ENCODE results near the gene INCA1. TPM values are rescaled to one million over a fixed set of nuclear protein-coding genes. Genes with fewer than 3 reads are reported as not detected.

INCA1 gene
- total and polyA plus RNA-seq, 3 donors from 2014 or later: 32.6 to 64.4 (median 53.0) TPM

DNA sequence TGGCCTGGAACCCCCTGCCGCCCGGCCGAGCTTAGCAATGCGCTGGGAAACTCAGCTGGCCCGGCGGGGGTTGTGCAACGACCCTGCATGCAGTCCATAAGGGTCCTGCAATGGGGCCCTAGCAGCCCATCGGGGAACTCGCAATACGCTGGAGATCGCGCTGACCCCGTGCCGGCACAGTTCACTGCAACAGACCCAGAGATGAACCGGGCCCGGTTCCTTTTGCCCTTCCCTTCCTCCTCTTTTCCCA is 57.9 kb downstream of the INCA1 start:
- no peaks in the 10 kb centered on the region for H3K9me3 ChIP-seq
- no peaks in the 10 kb centered on the region for H3K27me3 ChIP-seq
- TF ChIP-seq, protein P1, sequence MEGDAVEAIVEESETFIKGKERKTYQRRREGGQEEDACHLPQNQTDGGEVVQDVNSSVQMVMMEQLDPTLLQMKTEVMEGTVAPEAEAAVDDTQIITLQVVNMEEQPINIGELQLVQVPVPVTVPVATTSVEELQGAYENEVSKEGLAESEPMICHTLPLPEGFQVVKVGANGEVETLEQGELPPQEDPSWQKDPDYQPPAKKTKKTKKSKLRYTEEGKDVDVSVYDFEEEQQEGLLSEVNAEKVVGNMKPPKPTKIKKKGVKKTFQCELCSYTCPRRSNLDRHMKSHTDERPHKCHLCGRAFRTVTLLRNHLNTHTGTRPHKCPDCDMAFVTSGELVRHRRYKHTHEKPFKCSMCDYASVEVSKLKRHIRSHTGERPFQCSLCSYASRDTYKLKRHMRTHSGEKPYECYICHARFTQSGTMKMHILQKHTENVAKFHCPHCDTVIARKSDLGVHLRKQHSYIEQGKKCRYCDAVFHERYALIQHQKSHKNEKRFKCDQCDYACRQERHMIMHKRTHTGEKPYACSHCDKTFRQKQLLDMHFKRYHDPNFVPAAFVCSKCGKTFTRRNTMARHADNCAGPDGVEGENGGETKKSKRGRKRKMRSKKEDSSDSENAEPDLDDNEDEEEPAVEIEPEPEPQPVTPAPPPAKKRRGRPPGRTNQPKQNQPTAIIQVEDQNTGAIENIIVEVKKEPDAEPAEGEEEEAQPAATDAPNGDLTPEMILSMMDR (IDR thresholded peaks at IDR 0.05): no peak
- no peak for TF ChIP-seq POLR2A (IDR thresholded peaks at IDR 0.05)
- WGBS, 2 donors: 0% methylated on average over 12 to 16 of the region's 16 CpGs
- H3K27ac ChIP-seq: peak overlapping the region; percentile 83 to 97
- H3K4me3 ChIP-seq: peak overlapping the region; percentile 69
- DNase-seq: no peak
- no peaks in the 10 kb centered on the region for H3K36me3 ChIP-seq (ENCODE audit: low read depth, missing control alignments)
- intact Hi-C loops (cut with DNase I; ENCODE audit: low total_unique reads): no loop called here
- H3K4me1 ChIP-seq: peaks cover 14% of the 10 kb centered on the region

DNA sequence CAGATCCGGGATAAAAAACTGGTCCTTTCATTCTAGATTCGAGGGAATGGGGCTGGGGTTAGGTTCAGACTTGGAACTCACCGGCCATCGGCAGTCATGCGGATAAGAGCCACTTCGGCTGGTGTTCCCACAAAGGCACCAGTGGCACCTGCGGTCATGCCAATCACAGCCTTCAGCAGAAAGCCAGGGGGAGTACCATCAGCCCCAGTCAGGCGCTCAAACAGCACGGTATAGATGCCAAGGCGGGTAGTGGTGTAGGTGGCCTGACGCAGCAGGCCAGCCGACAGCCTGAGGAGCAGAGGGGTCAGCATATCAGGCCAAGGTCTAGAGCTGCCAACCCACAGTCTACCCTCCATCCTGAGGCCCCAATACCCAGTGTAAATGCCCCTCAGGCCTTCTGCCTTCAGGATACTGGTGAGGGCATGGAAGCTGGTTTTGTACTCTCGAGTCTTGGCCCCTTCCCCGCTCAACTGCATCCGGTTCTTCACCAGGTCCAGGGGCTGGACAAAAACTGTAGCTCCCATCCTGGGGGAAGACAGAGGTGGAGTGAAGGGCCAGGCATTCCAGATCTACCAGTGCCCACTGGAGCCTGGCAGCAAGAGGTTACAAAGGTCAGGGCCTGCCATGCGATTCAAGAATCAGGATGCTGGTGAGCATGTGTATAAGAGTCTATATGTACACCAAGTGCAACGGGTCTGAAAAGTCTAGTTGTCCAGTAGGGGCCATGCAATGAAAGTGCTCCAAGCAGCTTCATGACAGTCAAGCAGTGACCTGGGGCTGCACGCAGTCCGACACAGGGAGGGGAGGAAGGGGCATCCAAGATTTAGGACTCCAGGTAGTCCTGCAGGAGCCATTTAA is 58.4 kb downstream of the INCA1 start:
- 51 to 53% methylated on average over 13 to 19 of the region's 19 CpGs for WGBS, 2 donors
- intact Hi-C loops (cut with DNase I; ENCODE audit: low total_unique reads): no loop called here
- TF ChIP-seq POLR2A (IDR thresholded peaks at IDR 0.05): no peak
- TF ChIP-seq, protein P1 (IDR thresholded peaks at IDR 0.05): no peak
- Histone ChIP-seq H3K4me1 (peaks cover 14% of the 10 kb centered on the region), H3K36me3 (ENCODE audit: low read depth, missing control alignments) (no peaks in the 10 kb centered on the region), H3K4me3 (peak overlapping the region; percentile 69), H3K27ac (peak overlapping the region; percentile 83 to 97), H3K9me3 (no peaks in the 10 kb centered on the region), H3K27me3 (no peaks in the 10 kb centered on the region)
- no peak for DNase-seq

Small RNA genes within 50 kb of the gene (microRNA-seq; reads per million reads assigned to microRNA genes)
- gene MIR6864 (ENCODE audit: borderline number of aligned reads in 2 of 2, borderline replicate concordance in 1 of 2) (0 reads per million in 2 donors), gene MIR6865 (ENCODE audit: borderline number of aligned reads in 2 of 2, borderline replicate concordance in 1 of 2) (0 reads per million in 2 donors)

Small RNA genes within 50 kb of the gene (small RNA-seq; reads per million reads assigned to genes)
- gene MIR6864 (0 reads per million in 2 donors), gene MIR6865 (0 reads per million in 2 donors)

Other genes with a start within 250 kb of the INCA1 start
- gene TM4SF5, start 225.6 kb downstream of the INCA1 start, total RNA-seq: 1 to 10 TPM in 1 of 2 donors, not detected in 1; 1.5 TPM
- gene TM4SF5, start 225.6 kb downstream of the INCA1 start, polyA plus RNA-seq (ENCODE audit: insufficient read depth, low read depth, low replicate concordance): not detected
- 1 to 10 TPM in 1 of 2 donors, under 1 TPM in 1; 0.62 to 1.3 TPM for gene VMO1, start 211.2 kb downstream of the INCA1 start, total RNA-seq
- gene VMO1, start 211.2 kb downstream of the INCA1 start, polyA plus RNA-seq (ENCODE audit: insufficient read depth, low read depth, low replicate concordance): 0.98 TPM
- not detected for gene GLTPD2, start 208.6 kb downstream of the INCA1 start, total RNA-seq
- not detected for gene GLTPD2, start 208.6 kb downstream of the INCA1 start, polyA plus RNA-seq (ENCODE audit: insufficient read depth, low read depth, low replicate concordance)
- gene PSMB6, start 201.4 kb downstream of the INCA1 start, total RNA-seq: 100 to 1,000 TPM; 101 to 138 TPM
- 191 TPM for gene PSMB6, start 201.4 kb downstream of the INCA1 start, polyA plus RNA-seq (ENCODE audit: insufficient read depth, low read depth, low replicate concordance)
- 10 to 100 TPM; 17.5 to 31.2 TPM for gene PLD2, start 190.4 kb downstream of the INCA1 start, total RNA-seq
- 11.0 TPM for gene PLD2, start 190.4 kb downstream of the INCA1 start, polyA plus RNA-seq (ENCODE audit: insufficient read depth, low read depth, low replicate concordance)
- 100 to 1,000 TPM; 135 to 142 TPM for gene MINK1, start 164.2 kb downstream of the INCA1 start, total RNA-seq
- 77.4 TPM for gene MINK1, start 164.2 kb downstream of the INCA1 start, polyA plus RNA-seq (ENCODE audit: insufficient read depth, low read depth, low replicate concordance)
- gene C17orf107, start 98.0 kb downstream of the INCA1 start, total RNA-seq: 1 to 10 TPM; 2.8 to 4.1 TPM
- gene C17orf107, start 98.0 kb downstream of the INCA1 start, polyA plus RNA-seq (ENCODE audit: insufficient read depth, low read depth, low replicate concordance): 1.5 TPM
- gene CHRNE, start 94.4 kb downstream of the INCA1 start, total RNA-seq: 1 to 10 TPM; 1.4 to 2.6 TPM
- gene CHRNE, start 94.4 kb downstream of the INCA1 start, polyA plus RNA-seq (ENCODE audit: insufficient read depth, low read depth, low replicate concordance): 1.4 TPM
- gene GP1BA, start 65.2 kb downstream of the INCA1 start, total RNA-seq: under 1 TPM; 0.12 to 0.47 TPM
- gene GP1BA, start 65.2 kb downstream of the INCA1 start, polyA plus RNA-seq (ENCODE audit: insufficient read depth, low read depth, low replicate concordance): 0.88 TPM
- gene SLC25A11, start 57.5 kb downstream of the INCA1 start, total RNA-seq: 10 to 100 TPM; 23.7 to 25.9 TPM
- gene SLC25A11, start 57.5 kb downstream of the INCA1 start, polyA plus RNA-seq (ENCODE audit: insufficient read depth, low read depth, low replicate concordance): 24.3 TPM
- 100 to 1,000 TPM; 110 to 111 TPM for gene RNF167, start 57.3 kb downstream of the INCA1 start, total RNA-seq
- gene RNF167, start 57.3 kb downstream of the INCA1 start, polyA plus RNA-seq (ENCODE audit: insufficient read depth, low read depth, low replicate concordance): 211 TPM
- 100 to 1,000 TPM; 257 to 349 TPM for gene PFN1, start 49.0 kb downstream of the INCA1 start, total RNA-seq
- 244 TPM for gene PFN1, start 49.0 kb downstream of the INCA1 start, polyA plus RNA-seq (ENCODE audit: insufficient read depth, low read depth, low replicate concordance)
- gene ENO3, start 46.4 kb downstream of the INCA1 start, total RNA-seq: 10 to 100 TPM; 16.4 to 17.2 TPM
- gene ENO3, start 46.4 kb downstream of the INCA1 start, polyA plus RNA-seq (ENCODE audit: insufficient read depth, low read depth, low replicate concordance): 29.9 TPM
- gene SPAG7, start 29.7 kb downstream of the INCA1 start, total RNA-seq: 10 to 100 TPM; 54.9 to 66.1 TPM
- gene SPAG7, start 29.7 kb downstream of the INCA1 start, polyA plus RNA-seq (ENCODE audit: insufficient read depth, low read depth, low replicate concordance): 79.5 TPM
- gene CAMTA2, start 9.8 kb downstream of the INCA1 start, total RNA-seq: 10 to 100 TPM; 22.4 to 51.3 TPM
- gene CAMTA2, start 9.8 kb downstream of the INCA1 start, polyA plus RNA-seq (ENCODE audit: insufficient read depth, low read depth, low replicate concordance): 59.3 TPM
- gene KIF1C, start 428 bp upstream of the INCA1 start, total RNA-seq: 10 to 100 TPM; 51.1 to 54.1 TPM
- 79.9 TPM for gene KIF1C, start 428 bp upstream of the INCA1 start, polyA plus RNA-seq (ENCODE audit: insufficient read depth, low read depth, low replicate concordance)
- 1 to 10 TPM in 1 of 2 donors, under 1 TPM in 1; 0.99 to 1.7 TPM for gene SLC52A1, start 37.9 kb upstream of the INCA1 start, total RNA-seq
- 0.50 TPM for gene SLC52A1, start 37.9 kb upstream of the INCA1 start, polyA plus RNA-seq (ENCODE audit: insufficient read depth, low read depth, low replicate concordance)
- 1 to 10 TPM; 6.4 to 7.2 TPM for gene ZFP3, start 80.9 kb upstream of the INCA1 start, total RNA-seq
- gene ZFP3, start 80.9 kb upstream of the INCA1 start, polyA plus RNA-seq (ENCODE audit: insufficient read depth, low read depth, low replicate concordance): 4.6 TPM
- 10 to 100 TPM in 1 of 2 donors, 1 to 10 TPM in 1; 8.6 to 21.7 TPM for gene ZNF232, start 114.4 kb upstream of the INCA1 start, total RNA-seq
- gene ZNF232, start 114.4 kb upstream of the INCA1 start, polyA plus RNA-seq (ENCODE audit: insufficient read depth, low read depth, low replicate concordance): 14.4 TPM
- 10 to 100 TPM; 25.1 to 50.4 TPM for gene USP6, start 118.5 kb upstream of the INCA1 start, total RNA-seq
- 19.3 TPM for gene USP6, start 118.5 kb upstream of the INCA1 start, polyA plus RNA-seq (ENCODE audit: insufficient read depth, low read depth, low replicate concordance)
- gene ZNF594, start 194.3 kb upstream of the INCA1 start, total RNA-seq: 10 to 100 TPM; 31.3 to 41.3 TPM
- 5.8 TPM for gene ZNF594, start 194.3 kb upstream of the INCA1 start, polyA plus RNA-seq (ENCODE audit: insufficient read depth, low read depth, low replicate concordance)
- under 1 TPM; 0.39 to 0.50 TPM for gene SCIMP, start 237.3 kb upstream of the INCA1 start, total RNA-seq
- 2.5 TPM for gene SCIMP, start 237.3 kb upstream of the INCA1 start, polyA plus RNA-seq (ENCODE audit: insufficient read depth, low read depth, low replicate concordance)

All from testis (tissue), 3 donors.